Measurements from ENCODE around the gene DGKD. TPM values are rescaled to one million over a fixed set of nuclear protein-coding genes. Genes with fewer than 3 reads are reported as not detected.

DGKD gene
- total and polyA plus RNA-seq, 10 donors = 21.9 to 120 (median 71.9) TPM

DNA sequence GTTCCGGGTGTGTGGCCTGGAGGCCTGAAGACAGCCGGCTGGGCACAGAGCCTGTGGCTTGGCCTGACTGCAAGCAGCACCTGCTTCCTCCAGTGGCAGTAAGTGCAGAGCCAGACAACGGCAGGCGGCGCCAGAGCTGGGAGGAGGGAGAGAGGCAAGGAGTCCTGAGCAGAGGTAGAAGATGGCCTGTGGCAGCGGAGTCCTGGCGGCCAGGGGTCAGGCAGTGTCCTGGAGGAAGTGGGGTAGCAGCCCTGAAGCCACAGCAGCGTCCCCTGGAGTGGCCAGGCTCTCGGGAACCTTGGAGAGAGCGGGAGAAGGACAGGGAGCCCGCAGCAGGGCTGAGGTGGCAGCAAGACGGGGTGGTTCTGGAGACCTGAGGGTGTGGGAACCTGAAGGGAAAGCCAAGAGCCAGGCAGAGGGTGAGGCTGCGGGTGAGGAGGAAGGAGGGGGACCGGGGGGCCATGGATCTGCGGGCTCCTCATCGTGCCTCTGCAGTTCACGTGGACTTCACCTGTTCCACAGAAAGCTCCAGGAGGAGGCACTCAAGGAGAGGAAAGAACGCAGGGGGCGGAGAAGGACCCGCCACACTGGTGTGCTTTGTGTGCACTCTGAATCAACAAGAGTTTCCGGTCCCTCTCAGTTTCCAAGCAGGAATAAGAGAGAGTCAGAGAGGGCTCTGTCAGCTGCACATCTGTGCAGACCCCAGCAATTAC, 126.4 kb downstream of the DGKD start:
- WGBS, 5 donors = 87 to 93% (median 90%) methylated on average over 21 of the region's 21 CpGs
- Histone ChIP-seq H3K36me3 (peaks cover 0 to 100% (median 73%) of the 10 kb centered on the region in 6 donors), H3K27ac (no peak overlapping the region), H3K4me1 (no peaks in the 10 kb centered on the region), H3K9me3 (no peaks in the 10 kb centered on the region), H3K27me3 (replicated peaks in 1 of 7) (no peaks in the 10 kb centered on the region), H3K4me3 (no peak overlapping the region)
- TF ChIP-seq CTCF (IDR thresholded peaks at IDR 0.05 in 8 of 11, conservative IDR thresholded peaks at IDR 0.05 in 3 of 11) (no peak), POLR2A (IDR thresholded peaks at IDR 0.05) (no peak), POLR2AphosphoS5 (IDR thresholded peaks at IDR 0.05) (peak in 2 of 3 donors; percentile 12 to 36)
- DNase-seq = peak; percentile 75
- intact Hi-C loops (cut with DNase I; ENCODE audit: low total_unique reads) = no loop called here

DNA sequence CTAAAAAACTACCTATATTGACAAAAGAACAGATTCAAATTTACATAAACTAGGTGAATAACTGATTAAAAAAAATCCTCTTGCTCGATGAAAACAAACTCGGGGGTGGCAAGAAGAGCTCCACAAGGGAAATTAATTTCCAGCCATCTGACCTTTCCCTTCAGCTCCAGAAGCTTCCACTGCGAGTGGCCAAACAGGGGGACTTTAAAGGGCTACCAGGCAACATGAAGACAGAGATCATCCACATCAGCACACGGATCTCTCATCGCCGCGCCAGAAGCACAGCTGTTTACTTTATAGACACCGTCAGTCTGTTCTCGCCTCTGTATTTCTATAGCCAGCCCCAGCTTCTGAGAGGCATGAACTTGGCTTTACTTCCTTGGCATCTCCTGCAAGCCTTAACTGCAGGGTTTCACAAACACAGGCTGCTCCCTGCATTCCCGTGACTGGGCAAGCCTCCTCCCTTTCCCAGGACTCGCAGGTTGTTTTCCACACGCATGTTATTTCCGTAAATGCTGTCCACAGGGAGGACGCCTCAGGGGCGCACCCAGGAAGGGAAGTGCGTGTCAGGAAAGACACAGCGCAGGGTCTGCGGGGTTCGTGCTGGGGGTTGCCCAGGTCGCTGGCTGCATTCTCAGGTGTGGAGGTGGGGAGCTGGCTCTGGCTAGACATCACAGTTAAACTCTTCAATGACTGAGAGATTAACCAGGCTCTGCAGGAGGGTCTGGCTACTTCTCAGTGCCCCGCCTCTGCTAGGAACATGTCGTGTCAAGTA, 127.3 kb downstream of the DGKD start:
- no peak overlapping the region for H3K27ac ChIP-seq
- peak; percentile 66 for DNase-seq
- intact Hi-C loops (cut with DNase I; ENCODE audit: low total_unique reads) = no loop called here
- peaks cover 0 to 3% (median 0%) of the 10 kb centered on the region in 6 donors for H3K4me1 ChIP-seq
- peaks cover 0 to 100% (median 65%) of the 10 kb centered on the region in 6 donors for H3K36me3 ChIP-seq
- H3K4me3 ChIP-seq = no peak overlapping the region
- WGBS, 5 donors = 91 to 95% (median 93%) methylated on average over 22 of the region's 22 CpGs
- H3K9me3 ChIP-seq = no peaks in the 10 kb centered on the region
- H3K27me3 ChIP-seq (replicated peaks in 1 of 7) = no peaks in the 10 kb centered on the region
- no peak for TF ChIP-seq POLR2A (IDR thresholded peaks at IDR 0.05)
- peak in 1 of 3 donors; percentile 46 for TF ChIP-seq POLR2AphosphoS5 (IDR thresholded peaks at IDR 0.05)

DNA sequence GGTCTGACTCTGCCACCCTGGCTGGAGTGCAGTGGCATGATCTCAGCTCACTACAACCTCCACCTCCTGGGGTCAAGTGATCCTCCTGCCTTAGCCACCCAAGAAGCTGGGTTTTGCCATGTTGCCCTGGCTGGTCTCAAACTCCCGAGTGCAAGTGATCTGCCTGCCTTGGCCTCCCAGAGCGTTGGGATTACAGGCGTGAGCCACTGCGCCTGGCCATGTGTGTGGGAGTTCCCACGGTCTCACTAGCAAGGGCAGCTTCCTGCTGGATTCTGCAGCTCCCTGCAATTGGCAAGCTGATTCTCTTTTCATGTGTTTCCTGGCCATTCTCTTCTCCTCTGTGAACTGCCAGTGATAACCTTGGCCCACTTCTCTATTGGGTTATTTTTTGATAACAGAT, 128.3 kb downstream of the DGKD start:
- no peak overlapping the region for H3K27ac ChIP-seq
- TF ChIP-seq POLR2AphosphoS5 (IDR thresholded peaks at IDR 0.05) = no peak
- TF ChIP-seq POLR2A (IDR thresholded peaks at IDR 0.05) = no peak
- TF ChIP-seq CTCF (IDR thresholded peaks at IDR 0.05 in 8 of 11, conservative IDR thresholded peaks at IDR 0.05 in 3 of 11) = no peak
- 77 to 86% (median 81%) methylated on average over 5 of the region's 5 CpGs for WGBS, 5 donors
- H3K36me3 ChIP-seq = peaks cover 0 to 98% (median 56%) of the 10 kb centered on the region in 6 donors
- H3K4me3 ChIP-seq = no peak overlapping the region
- no peak for DNase-seq
- H3K9me3 ChIP-seq = no peaks in the 10 kb centered on the region
- peaks cover 0 to 14% (median 0%) of the 10 kb centered on the region in 6 donors for H3K4me1 ChIP-seq
- H3K27me3 ChIP-seq (replicated peaks in 1 of 7) = no peaks in the 10 kb centered on the region
- intact Hi-C loops (cut with DNase I; ENCODE audit: low total_unique reads) = no loop called here

DNA sequence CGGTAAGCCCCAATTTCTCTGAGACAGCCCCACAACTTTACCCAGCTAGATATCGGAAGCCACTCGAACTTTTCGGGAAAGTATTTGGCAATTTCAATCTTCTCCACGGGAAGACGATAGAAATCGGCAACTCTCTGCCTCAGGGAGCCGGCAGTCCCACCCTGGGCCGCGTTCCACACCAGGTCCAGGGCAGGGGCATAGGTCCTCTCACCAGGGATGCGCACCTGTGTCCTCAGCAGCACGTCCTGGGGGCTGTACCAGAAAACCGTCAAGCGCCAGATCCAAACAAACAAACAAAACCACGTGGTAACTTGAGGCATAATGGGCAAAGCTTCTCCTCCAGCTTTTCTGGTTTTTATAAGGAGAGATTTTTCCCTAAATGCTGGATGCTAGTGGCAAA, 131.4 kb downstream of the DGKD start:
- DNase-seq = no peak
- TF ChIP-seq CTCF (IDR thresholded peaks at IDR 0.05 in 8 of 11, conservative IDR thresholded peaks at IDR 0.05 in 3 of 11) (no peak), POLR2AphosphoS5 (IDR thresholded peaks at IDR 0.05) (no peak), POLR2A (IDR thresholded peaks at IDR 0.05) (no peak)
- whole genome bisulfite sequencing, 5 donors = 93 to 97% (median 95%) methylated on average over 15 of the region's 15 CpGs
- no peaks in the 10 kb centered on the region for H3K27me3 ChIP-seq (replicated peaks in 1 of 7)
- H3K4me3 ChIP-seq = no peak overlapping the region
- H3K9me3 ChIP-seq = no peaks in the 10 kb centered on the region
- H3K4me1 ChIP-seq = peaks cover 0 to 17% (median 0%) of the 10 kb centered on the region in 6 donors
- intact Hi-C loops (cut with DNase I; ENCODE audit: low total_unique reads) = no loop called here
- H3K27ac ChIP-seq = peak overlapping the region in 1 of 8 donors; percentile 25
- peaks cover under 1 to 96% (median 54%) of the 10 kb centered on the region in 6 donors for H3K36me3 ChIP-seq

All from spleen (tissue), 11 donors.